Panc1 (cell line): ENCODE results near the gene HABP2.

Experiments
- REST ChIP-seq, 2 experiments: IDR thresholded peaks; 2 replicates each; pipeline ENCODE4 v1.6.1; 2011 to 2012; ENCODE audit warnings: low read depth in 2 of 2, control low read depth in 1 of 2, low read length in 1 of 2, mild to moderate bottlenecking in 1 of 2, moderate library complexity in 1 of 2; ENCODE audit not compliant: insufficient read depth in 1 of 2
- TF ChIP-seq, protein P1 (sequence below): fragments of 450-650 bp; IDR thresholded peaks from 2 replicates; pipeline ENCODE4 v1.5.1; 2017; ENCODE audit warnings: mild to moderate bottlenecking

DNA sequence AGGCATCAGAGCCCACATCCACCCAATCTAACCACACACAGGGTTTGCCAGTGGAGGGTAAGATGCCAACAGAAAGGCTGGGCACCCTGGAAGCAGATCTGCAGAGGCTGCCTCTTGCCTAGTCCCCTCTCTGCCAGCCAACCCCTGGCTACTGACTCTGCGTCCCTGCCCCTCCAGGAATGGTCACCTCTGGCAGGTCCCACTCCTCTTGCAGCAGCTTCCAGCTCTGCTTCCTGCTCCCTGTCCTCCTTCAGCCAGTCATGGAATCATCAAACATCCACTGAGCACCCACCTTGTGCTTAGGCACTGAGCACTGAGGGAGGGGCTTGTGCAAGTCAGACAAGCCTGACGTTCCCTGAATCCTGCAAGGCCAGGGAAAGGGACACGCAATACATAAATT lies 20.1 kb upstream of the HABP2 start:
- TF ChIP-seq, protein P1, sequence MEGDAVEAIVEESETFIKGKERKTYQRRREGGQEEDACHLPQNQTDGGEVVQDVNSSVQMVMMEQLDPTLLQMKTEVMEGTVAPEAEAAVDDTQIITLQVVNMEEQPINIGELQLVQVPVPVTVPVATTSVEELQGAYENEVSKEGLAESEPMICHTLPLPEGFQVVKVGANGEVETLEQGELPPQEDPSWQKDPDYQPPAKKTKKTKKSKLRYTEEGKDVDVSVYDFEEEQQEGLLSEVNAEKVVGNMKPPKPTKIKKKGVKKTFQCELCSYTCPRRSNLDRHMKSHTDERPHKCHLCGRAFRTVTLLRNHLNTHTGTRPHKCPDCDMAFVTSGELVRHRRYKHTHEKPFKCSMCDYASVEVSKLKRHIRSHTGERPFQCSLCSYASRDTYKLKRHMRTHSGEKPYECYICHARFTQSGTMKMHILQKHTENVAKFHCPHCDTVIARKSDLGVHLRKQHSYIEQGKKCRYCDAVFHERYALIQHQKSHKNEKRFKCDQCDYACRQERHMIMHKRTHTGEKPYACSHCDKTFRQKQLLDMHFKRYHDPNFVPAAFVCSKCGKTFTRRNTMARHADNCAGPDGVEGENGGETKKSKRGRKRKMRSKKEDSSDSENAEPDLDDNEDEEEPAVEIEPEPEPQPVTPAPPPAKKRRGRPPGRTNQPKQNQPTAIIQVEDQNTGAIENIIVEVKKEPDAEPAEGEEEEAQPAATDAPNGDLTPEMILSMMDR, result no peak
- no peak for TF ChIP-seq REST (IDR thresholded peaks at IDR 0.05; ENCODE audit: insufficient read depth in 1 of 2, low read depth in 2 of 2, low read length in 1 of 2)
